Choroid plexus epithelial cell (primary cell): Measurements from ENCODE around the gene KCNMB2.

Source experiments
- DNase-seq: peaks from one replicate; pipeline ENCODE4 v3.0.0-alpha.2; 2010; ENCODE audit warnings: low read depth
- H3K4me3 ChIP-seq: 2 replicates; pipeline ENCODE4 v1.5.1; 2011; ENCODE audit warnings: low read depth, mild to moderate bottlenecking, control low read depth, low read length, moderate library complexity
- TF ChIP-seq, protein P1 (sequence below): conservative IDR thresholded peaks from 2 replicates; pipeline ENCODE4 v1.5.1; 2011; ENCODE audit warnings: low read depth, mild to moderate bottlenecking, control low read depth, inconsistent platforms, low read length, moderate library complexity

KCNMB2 gene

DNA sequence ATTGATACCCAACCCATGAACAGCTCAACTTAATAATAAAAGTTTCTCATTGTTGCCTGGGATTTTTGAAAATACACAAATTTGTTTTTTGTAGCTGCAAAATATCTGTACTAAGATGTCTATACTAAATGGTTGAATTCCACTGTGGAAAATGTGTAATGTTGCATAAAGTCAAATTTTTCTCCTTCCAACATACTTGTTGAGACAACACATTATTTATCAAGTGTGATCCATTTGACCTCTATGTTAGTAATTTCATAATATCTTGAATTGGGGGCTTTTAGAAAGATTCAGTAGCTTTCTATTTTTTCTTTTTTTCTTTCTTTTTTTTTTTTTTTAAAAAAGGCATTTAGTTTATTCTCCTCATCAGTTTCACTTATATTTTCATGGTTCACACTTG lies 88.0 kb downstream of the KCNMB2 start:
- TF ChIP-seq, protein P1, sequence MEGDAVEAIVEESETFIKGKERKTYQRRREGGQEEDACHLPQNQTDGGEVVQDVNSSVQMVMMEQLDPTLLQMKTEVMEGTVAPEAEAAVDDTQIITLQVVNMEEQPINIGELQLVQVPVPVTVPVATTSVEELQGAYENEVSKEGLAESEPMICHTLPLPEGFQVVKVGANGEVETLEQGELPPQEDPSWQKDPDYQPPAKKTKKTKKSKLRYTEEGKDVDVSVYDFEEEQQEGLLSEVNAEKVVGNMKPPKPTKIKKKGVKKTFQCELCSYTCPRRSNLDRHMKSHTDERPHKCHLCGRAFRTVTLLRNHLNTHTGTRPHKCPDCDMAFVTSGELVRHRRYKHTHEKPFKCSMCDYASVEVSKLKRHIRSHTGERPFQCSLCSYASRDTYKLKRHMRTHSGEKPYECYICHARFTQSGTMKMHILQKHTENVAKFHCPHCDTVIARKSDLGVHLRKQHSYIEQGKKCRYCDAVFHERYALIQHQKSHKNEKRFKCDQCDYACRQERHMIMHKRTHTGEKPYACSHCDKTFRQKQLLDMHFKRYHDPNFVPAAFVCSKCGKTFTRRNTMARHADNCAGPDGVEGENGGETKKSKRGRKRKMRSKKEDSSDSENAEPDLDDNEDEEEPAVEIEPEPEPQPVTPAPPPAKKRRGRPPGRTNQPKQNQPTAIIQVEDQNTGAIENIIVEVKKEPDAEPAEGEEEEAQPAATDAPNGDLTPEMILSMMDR, result no peak
- DNase-seq, result no peak
- no peak overlapping the region for H3K4me3 ChIP-seq

DNA sequence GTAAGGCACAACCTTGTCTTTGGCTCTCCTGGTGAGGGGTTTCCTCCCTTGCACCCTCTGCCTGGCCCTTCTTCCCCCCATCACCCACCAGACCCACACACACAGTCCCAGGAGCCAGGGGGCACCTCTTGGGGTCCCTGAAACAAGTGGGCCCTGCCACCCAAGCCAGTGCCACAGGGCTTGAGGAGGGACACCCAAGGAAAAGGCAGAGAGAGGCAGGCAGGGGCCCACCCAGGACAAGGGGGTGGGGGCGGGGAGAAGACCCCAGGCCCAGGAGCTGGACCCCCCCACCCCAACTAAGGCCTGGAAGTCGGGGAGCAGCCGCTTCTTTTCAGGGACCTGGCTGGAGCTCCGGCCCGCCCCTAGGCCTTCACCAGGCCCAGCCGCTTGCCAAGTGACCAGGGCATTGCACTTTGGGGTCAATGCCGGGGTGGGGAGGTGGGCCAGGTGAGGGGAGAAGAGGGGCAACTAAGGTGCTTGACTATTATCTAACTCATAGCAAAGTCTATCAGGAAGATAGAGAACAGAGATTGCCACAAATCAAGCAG lies 88.9 kb downstream of the KCNMB2 start:
- TF ChIP-seq, protein P1, result no peak
- DNase-seq, result no peak
- H3K4me3 ChIP-seq, result no peak overlapping the region

DNA sequence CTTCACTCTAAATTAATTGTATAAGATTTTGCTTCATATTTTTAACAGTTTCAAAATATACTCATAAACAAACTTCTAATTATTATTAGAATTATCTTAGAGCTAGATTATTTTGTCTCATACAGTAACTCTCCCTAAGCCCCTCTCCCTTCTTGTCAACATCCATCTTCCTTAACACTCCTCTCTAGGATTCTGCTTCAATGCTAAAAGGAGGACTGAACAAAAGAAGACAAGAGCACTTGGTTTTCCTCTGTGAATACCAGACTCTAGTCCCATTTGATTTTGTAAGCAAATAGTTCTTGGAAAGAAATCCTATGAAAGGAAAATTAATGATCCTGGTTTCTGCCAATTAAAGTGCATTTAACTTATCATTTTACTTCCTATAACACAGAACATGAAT lies 91.8 kb downstream of the KCNMB2 start:
- TF ChIP-seq, protein P1, result no peak
- H3K4me3 ChIP-seq, result no peak overlapping the region
- DNase-seq, result no peak

DNA sequence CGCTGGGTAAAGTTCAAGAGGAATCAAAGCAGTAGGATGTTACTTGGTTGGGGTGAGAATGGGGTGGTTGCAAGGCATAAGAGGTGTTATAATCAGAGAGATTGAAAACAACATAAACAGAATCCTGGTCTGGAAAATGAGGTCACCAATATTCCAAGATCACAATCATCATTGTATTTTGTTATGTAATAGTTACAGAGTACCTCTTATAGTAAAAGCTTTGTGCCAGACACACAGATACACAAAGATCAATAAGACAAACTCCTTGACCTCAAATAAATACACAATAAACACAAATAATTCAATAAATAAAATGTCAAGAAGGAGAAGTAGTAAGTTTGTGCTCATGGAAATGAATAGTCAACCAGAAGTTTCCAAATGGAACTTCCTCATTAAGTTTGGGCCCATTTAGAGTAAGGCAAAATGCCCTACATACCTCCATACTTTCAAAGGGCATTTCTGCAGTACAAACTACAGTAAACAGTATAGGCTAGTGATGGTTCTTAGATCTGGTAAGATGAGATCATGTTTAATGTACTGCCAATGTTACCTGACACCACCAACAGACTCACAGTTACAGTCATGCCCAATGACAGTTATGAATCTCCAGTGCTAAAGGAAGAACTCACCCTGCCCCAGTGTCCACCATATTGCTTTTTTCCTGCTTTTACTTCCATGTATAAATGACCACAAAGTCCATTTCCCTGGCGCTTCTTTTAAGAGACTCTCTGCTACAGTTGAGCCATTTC lies 93.4 kb downstream of the KCNMB2 start:
- TF ChIP-seq, protein P1, result no peak
- DNase-seq, result no peak
- no peak overlapping the region for H3K4me3 ChIP-seq

DNA sequence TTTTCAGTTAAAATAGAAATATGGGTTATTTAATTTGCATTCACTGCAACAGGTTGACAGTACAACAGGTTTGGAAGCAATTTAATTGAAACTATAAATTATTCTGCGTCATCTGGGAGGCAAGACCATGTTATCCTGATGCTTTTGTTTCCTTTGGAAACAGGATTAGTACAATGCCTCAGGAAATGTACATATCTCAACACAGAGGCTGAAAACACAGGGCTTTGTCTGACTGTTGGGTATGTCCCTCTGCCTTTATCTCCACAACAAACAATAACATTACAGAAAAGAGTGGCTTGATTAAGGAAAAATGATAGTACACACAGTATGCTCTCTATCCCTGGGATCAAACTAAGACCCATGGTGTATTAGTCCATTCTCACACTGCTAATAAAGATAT lies 95.7 kb downstream of the KCNMB2 start:
- no peak for DNase-seq
- H3K4me3 ChIP-seq, result no peak overlapping the region
- TF ChIP-seq, protein P1, result no peak

DNA sequence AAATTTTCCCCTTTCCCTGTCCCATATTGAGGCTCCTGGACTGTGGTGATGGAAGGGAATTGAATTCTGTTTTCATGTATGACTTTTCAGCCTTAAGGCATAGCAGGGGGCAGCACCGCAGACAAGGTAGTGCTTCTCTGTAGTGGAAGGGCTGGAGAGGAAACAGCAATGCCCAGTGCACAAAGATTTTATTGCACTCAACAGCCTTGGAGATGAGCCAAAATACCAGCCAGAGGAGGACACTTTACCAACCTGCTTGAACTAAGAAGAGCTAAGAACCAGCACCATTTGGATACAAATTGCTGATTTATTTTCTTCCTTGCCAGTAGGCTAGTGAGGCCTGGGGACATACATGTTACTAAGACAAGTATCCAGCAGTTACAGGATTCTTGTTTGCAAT lies 98.7 kb downstream of the KCNMB2 start:
- TF ChIP-seq, protein P1, result no peak
- DNase-seq, result no peak
- H3K4me3 ChIP-seq, result no peak overlapping the region

DNA sequence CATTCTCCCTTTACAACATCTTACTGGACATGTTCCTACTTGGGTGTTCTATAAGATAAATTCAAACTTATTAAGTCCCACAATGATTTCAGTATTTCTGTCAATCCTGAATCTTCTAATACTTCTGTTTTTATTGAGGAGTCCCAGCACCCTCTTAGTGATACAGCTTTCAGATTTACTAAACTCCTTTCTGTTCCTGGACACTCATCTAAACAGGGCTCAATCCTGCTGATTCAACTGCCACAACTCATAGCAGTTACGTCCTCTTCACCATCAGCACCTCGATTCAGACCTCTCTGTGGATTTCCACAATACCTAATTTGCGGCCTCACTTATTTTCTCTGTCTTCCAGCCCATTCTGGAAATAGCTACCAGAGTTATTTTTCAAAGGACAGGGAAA lies 101.6 kb downstream of the KCNMB2 start:
- no peak for DNase-seq
- TF ChIP-seq, protein P1, result no peak
- H3K4me3 ChIP-seq, result no peak overlapping the region
